NCI-H187 (cell line): ENCODE data around the gene PCMTD2.
"Not testable (repeated sequence)": the region's sequence is repeated elsewhere in the genome, so short reads cannot be mapped to it uniquely, and the experiment has no call there.

Source experiments
- DNase-seq, 2 experiments: peaks; one replicate each; lab custom pipeline; 2025; lab: John Stamatoyannopoulos, UW

PCMTD2 gene

DNA sequence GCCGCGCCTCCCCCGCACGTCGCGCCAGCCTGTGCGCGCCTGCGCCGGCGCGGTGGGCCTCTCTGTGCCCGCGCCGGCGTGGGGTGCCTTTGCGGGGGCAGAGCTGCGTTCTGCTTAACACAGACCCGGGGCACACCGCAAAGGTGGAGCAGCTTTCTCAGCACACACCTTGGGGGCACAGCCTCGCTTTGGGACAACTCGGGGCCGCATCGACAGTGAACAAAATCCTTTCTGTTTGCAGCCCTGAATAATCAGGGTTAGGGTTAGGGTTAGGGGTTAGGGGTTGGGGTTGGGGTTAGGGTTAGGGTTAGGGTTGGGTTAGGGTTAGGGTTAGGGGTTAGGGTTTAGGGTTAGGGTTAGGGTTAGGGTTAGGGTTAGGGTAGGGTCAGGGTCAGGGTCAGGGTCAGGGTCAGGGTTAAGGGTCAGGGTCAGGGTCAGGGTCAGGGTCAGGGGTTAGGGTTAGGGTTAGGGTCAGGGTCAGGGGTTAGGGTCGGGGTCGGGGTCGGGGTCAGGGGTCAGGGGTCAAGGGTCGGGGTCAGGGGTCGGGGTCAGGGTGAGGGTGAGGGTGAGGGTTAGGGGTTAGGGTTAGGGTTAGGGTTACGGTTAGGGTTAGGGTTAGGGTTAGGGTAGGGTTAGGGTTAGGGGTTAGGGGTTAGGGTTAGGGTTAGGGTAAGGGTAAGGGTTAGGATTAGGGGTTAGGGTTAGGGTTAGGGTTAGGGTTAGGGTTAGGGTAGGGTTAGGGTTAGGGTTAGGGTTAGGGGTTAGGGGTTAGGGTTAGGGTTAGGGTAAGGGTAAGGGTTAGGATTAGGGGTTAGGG, 31.1 kb downstream of the PCMTD2 start:
- not testable (repeated sequence) for DNase-seq

DNA sequence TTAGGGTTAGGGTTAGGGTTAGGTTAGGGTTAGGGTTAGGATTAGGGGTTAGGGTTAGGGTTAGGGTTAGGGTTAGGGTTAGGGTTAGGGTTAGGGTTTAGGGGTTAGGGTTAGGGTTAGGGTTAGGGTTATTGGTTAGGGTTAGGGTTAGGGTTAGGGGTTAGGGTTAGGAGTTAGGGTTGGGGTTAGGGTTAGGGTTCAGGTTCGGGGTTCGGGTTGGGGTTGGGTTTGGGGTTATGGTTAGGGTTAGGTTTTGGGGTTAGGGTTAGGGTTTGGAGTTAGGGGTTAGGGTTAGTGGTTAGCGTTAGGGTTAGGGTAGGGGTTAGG, 31.7 kb downstream of the PCMTD2 start:
- DNase-seq = not testable (repeated sequence)

DNA sequence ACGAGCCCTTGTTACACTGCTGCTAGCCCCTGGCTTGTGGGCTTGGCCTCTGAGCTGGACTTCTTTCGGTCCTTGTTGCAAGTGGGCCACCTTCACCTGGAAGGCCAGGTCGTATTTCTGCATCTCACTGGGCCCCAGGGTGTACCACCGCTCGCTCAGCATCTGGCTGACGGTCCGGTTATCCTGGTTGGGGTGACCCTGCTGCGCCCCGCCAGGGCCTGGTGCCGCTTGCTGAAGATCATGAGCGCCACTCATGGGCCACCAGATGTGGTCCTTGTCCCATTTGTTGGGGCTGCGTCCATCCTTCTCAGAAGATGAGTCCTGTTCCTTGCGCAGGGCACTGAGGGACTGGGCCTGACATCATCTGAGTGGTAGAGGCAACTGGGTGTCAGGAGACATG, 36.6 kb downstream of the PCMTD2 start:
- not testable (repeated sequence) for DNase-seq

DNA sequence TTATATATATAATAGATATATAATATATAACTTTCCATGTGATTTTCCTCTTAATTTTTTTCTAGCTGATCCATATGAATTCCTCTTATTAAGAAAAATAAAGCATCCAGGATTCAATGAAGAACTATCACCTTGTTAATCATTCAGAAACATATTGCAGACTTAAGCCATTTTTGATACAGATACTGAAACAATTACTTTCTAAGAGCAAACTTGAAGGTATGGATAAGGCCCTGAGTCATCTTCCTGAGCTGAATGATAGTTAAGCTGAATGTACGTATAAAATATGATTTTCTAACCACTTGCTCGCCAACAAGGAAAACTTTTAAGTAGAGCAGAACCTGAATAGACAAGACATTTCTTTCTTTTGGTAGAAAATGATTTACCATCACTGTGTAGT, 47.5 kb downstream of the PCMTD2 start:
- not testable (repeated sequence) for DNase-seq

DNA sequence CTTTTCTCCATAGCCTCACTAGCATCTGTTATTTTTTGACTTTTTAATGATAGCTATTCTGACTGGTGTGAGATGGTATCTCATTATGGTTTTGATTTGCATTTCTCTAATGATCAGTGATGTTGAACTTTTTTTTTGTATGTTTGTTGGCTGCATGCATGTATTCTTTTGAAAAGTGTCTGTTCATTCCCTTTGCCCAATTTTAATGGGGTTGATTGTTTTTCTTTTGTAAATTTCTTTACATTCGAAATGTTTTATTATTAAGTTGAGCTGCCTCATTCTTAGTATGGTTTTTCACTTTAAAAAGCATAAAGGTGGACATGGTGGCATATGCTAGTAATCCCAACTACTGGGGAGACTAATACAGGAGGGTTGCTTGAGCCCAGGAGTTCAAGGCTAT, 58.2 kb downstream of the PCMTD2 start:
- not testable (repeated sequence) for DNase-seq

DNA sequence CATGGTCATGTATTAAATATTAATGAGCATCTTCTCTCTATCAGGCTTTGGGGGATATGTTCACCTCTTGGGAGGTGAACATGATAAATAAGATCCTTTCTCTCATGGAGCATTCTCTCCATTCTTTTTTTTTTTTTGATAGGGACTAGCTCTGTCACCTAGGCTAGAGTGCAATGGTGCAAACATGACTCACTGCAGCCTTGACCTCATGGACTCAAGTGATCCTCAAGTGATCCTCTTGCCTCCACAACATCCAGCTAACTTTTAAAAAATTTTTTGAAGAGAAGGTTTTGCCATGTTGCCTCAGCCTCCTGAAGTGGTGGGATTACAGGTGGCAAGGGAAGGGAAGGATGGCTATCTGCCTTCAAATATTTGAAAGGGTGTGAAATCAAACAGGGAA, 59.8 kb downstream of the PCMTD2 start:
- not testable (repeated sequence) for DNase-seq

DNA sequence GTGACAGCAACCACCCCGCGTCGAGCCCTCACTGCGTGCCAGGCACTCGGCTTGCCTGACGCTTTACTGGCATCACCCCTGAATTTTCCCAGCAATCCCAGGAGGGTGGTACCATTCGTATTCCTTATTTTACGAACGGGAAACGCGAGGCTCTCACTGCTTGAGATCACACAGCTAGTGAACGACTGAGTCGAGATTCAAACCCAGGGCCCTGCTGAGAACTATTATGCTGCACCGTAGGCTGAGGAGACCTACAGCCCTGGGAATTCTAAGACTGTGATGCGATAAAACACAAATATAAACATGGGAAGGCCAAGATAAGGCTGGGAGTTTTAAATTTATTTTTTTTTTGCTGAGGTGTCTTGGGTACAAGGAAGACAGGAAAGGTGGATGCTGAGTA, 60.3 kb downstream of the PCMTD2 start:
- not testable (repeated sequence) for DNase-seq

DNA sequence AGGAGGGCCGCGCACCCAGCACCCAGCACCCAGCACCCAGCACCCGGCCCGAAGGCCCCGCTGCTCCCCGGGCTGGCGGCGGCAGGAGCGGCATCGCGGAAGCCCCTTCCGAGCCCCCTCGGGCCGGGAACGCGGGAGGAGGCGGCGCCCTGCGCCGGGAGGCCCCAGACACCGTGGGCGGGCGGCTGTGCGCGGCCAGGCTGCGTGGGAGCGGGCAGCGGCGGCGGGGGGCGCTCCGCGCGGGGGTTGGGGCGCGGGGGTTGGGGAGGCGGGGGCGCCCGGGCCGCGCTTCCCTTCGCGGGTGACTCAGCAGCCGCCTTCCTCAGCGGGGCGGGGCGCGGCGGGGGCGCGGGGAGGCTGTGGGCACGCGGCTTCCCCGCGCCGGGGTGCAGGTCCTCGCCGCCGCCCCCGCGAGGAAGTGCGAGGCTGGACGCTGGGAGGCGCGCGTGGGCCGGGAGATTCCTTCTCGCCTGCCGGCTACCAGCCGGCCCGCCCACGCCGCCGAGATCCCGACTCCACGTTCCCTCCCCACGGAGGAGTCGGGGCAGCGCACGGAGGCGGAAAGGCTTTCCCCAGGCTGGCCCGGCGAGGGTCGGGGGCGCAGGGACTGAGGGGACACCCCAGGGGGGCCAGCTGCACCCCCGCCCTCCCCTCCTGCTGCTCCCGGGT, 61.0 kb downstream of the PCMTD2 start:
- not testable (repeated sequence) for DNase-seq

DNA sequence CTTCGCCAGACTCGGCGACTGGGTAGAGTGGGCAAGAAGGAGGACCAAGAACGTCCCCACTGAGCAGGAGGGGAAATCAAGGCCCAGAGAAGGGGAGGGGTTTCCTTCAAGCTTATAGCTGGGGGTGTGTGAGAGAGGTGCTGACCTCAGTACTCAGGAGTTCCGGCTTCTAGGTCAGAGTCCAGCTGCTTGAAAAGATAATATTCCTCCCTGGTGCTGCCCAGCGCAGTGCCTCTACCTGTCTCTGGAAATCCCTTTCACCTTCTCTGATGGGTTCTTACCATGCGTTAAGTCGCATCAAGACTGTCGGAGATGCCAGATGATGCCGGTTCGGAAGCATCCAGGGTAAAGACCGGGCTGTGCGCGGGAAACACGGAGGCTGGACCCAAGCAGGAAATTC, 61.8 kb downstream of the PCMTD2 start:
- DNase-seq = not testable (repeated sequence)

DNA sequence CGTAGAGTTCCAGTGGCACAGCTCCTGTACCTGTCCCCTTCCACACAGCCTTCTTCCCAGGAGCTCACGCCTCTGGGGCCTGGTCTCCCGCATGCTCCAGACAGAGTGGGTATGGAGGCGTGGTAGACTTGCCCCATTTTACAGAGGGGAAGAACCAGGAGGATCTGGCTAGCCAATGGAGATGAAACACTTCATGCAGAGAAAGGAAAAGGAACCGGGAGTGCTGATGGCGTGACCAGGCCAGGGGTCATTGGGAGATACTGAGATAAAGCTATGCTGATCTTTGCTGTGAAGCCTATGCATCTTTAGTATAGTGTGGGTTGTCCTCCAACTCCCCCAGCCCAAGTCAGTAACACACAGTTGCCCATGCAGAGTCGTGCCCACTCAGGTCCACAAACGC, 62.5 kb downstream of the PCMTD2 start:
- DNase-seq = not testable (repeated sequence)

DNA sequence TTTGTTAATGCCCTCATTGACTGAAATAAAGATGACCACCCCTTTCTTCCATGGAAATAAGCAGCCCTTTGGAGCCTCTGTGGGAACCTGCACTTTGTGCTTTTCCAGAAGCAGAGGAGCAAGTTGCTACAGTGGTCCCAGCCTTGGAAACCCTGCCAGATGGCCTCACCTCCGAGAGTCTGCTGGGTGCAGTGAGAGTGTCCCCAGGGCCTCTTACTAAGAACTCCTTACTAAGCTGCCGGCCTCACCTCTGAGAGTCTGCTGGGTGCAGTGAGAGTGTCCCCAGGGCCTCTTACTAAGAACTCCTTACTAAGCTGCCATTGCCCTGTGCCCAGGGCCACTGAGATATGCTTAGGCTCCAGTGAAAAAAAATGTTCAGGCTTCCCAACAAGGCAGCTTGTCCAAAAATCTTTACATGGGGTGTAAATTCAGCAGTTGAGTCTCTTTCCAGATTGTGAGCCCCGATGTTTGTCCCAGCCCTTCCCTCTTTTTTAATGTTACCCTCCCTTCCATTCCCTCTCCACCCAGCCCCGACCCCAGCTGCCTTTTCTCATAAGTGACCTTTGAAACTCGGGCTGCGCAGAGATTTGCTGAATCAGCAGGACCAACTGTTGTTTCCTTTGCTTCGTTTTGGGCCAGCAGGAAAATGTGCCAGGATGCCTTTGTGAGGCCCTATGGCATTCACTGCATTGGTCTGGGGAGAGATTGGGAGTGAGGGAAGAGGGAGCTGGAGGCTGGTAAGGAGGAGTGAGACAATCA, 66.7 kb downstream of the PCMTD2 start:
- not testable (repeated sequence) for DNase-seq
